Esophagus squamous epithelium (tissue), 5 donors: Measurements from ENCODE around the gene ATP7B. TPM values are rescaled to one million over a fixed set of nuclear protein-coding genes. Genes with fewer than 3 reads are reported as not detected.

Experiments
- DNase-seq: peaks from one replicate; lab custom pipeline; 2025; lab: John Stamatoyannopoulos, UW
- H3K27ac ChIP-seq, 4 donors: fragments of 200-600 bp; sonication (generic); one replicate each; pipeline ENCODE4 v1.5.1; 2016 to 2019; ENCODE audit warnings: mild to moderate bottlenecking in 1 of 4
- H3K27me3 ChIP-seq, 4 donors: fragments of 200-600 bp; sonication (generic); 1 replicate in 3 of 4; 2 replicates in 1 of 4; pipeline versions ENCODE4 v1.5.1 to v1.6.0; 2017 to 2021; ENCODE audit warnings: antibody characterized with exemption in 1 of 4
- H3K36me3 ChIP-seq, 3 donors: fragments of 200-600 bp; sonication (generic); one replicate each; pipeline ENCODE4 v1.5.1; 2016 to 2019
- H3K4me1 ChIP-seq, 3 donors: fragments of 200-600 bp; sonication (generic); one replicate each; pipeline ENCODE4 v1.5.1; 2017 to 2019
- H3K4me3 ChIP-seq, 4 donors: fragments of 200-600 bp; sonication (generic); 1 replicate in 3 of 4; 2 replicates in 1 of 4; pipeline ENCODE4 v1.5.1; 2016 to 2019; ENCODE audit warnings: mild to moderate bottlenecking in 2 of 4, moderate library complexity in 1 of 4
- H3K9me3 ChIP-seq, 3 donors: fragments of 200-600 bp; sonication (generic); one replicate each; pipeline ENCODE4 v1.5.1; 2016 to 2019
- CTCF ChIP-seq, 6 experiments: fragments of 450-650 bp in 4 of 6; fragments of 200-600 bp in 2 of 6; sonication (generic) in 2 of 6; IDR thresholded peaks; one replicate each; pipeline ENCODE4 v1.5.1; 2016 to 2019; ENCODE audit warnings: antibody characterized with exemption in 6 of 6, mild to moderate bottlenecking in 4 of 6, moderate library complexity in 4 of 6
- POLR2A ChIP-seq, 4 donors: fragments of 450-650 bp; IDR thresholded peaks; one replicate each; pipeline ENCODE4 v1.6.1; 2017; ENCODE audit warnings: antibody characterized with exemption in 4 of 4, mild to moderate bottlenecking in 4 of 4, moderate library complexity in 3 of 4
- WGBS, 2 donors: methylation state at CpG; one replicate each; pipeline ENCODE4 v1.1.5; 2018; 5-methylcytosine and 5-hydroxymethylcytosine counted together
- intact Hi-C: fragments of 100-400 bp; cut with DNase I; formaldehyde crosslinking; loops from one replicate; pipeline ENCODE4 v1.15.0; 2022
- total RNA-seq, 4 donors: library from RNA; depleted of rRNA; stranded (reverse); fragments of >200 nt; gene quantifications; one replicate each; pipeline ENCODE4 v1.1.0, GENCODE V29; 2016
- donor health status: DM: yes; HTN: yes; CAD: no.

The ATP7B gene
- total RNA-seq, 4 donors from 2014 or later, result 0.99 to 3.6 (median 2.6) TPM

GRCh38 chr13:51977625-51978024, 33.6 kb downstream of the ATP7B start:
- WGBS, 2 donors, result 86 to 91% methylated on average over 5 of the region's 5 CpGs
- H3K27me3 ChIP-seq, result no peaks in the 10 kb centered on the region
- no peak for TF ChIP-seq POLR2A (IDR thresholded peaks at IDR 0.05)
- TF ChIP-seq CTCF (IDR thresholded peaks at IDR 0.05), result no peak
- no peak overlapping the region for H3K27ac ChIP-seq
- H3K36me3 ChIP-seq, result no peaks in the 10 kb centered on the region
- no peaks in the 10 kb centered on the region for H3K9me3 ChIP-seq
- no peak for DNase-seq
- intact Hi-C loops, result no loop called here
- no peaks in the 10 kb centered on the region for H3K4me1 ChIP-seq
- H3K4me3 ChIP-seq, result no peak overlapping the region

GRCh38 chr13:51976890-51977289, 34.4 kb downstream of the ATP7B start:
- Histone ChIP-seq H3K4me1 (no peaks in the 10 kb centered on the region), H3K9me3 (no peaks in the 10 kb centered on the region), H3K4me3 (no peak overlapping the region), H3K27ac (no peak overlapping the region), H3K27me3 (no peaks in the 10 kb centered on the region), H3K36me3 (no peaks in the 10 kb centered on the region)
- DNase-seq, result no peak
- TF ChIP-seq POLR2A (IDR thresholded peaks at IDR 0.05) (no peak), CTCF (IDR thresholded peaks at IDR 0.05) (no peak)
- WGBS, 2 donors, result 82 to 83% methylated on average over 5 of the region's 5 CpGs
- intact Hi-C loops, result no loop called here

- Histone ChIP-seq H3K36me3 (no peaks in the 10 kb centered on the region), H3K4me3 (no peak overlapping the region), H3K27ac (no peak overlapping the region), H3K27me3 (no peaks in the 10 kb centered on the region), H3K4me1 (no peaks in the 10 kb centered on the region), H3K9me3 (no peaks in the 10 kb centered on the region)
- no peak for TF ChIP-seq POLR2A (IDR thresholded peaks at IDR 0.05)
- TF ChIP-seq CTCF (IDR thresholded peaks at IDR 0.05), result no peak
- WGBS, 2 donors, result 14 to 35% methylated on average over 1 of the region's 1 CpG
- no peak for DNase-seq
- intact Hi-C loops, result no loop called here
Measured at GRCh38 chr13:51976423-51976822, 34.8 kb downstream of the ATP7B start.

- no peak for DNase-seq
- intact Hi-C loops, result no loop called here
- Histone ChIP-seq H3K27ac (no peak overlapping the region), H3K36me3 (no peaks in the 10 kb centered on the region), H3K4me1 (no peaks in the 10 kb centered on the region), H3K9me3 (no peaks in the 10 kb centered on the region), H3K27me3 (no peaks in the 10 kb centered on the region), H3K4me3 (no peak overlapping the region)
- 65 to 93% methylated on average over 2 to 6 of the region's 6 CpGs for WGBS, 2 donors
- no peak for TF ChIP-seq CTCF (IDR thresholded peaks at IDR 0.05)
- TF ChIP-seq POLR2A (IDR thresholded peaks at IDR 0.05), result no peak
Measured at GRCh38 chr13:51974482-51974881, 36.8 kb downstream of the ATP7B start.

GRCh38 chr13:51971520-51972426, 39.5 kb downstream of the ATP7B start:
- intact Hi-C loops, result no loop called here
- Histone ChIP-seq H3K27ac (no peak overlapping the region), H3K36me3 (no peaks in the 10 kb centered on the region), H3K27me3 (no peaks in the 10 kb centered on the region), H3K4me3 (no peak overlapping the region), H3K4me1 (no peaks in the 10 kb centered on the region), H3K9me3 (no peaks in the 10 kb centered on the region)
- no peak for DNase-seq
- 90 to 94% methylated on average over 15 of the region's 15 CpGs for WGBS, 2 donors
- no peak for TF ChIP-seq POLR2A (IDR thresholded peaks at IDR 0.05)
- no peak for TF ChIP-seq CTCF (IDR thresholded peaks at IDR 0.05)
